Body of pancreas (tissue), 4 donors: Measurements from ENCODE around the gene HDGFL3. TPM values are rescaled to one million over a fixed set of nuclear protein-coding genes. Genes with fewer than 3 reads are reported as not detected.

Experiments
- ATAC-seq: fragments of 150-250 bp; one replicate; pipeline ENCODE4 v1.9.1; 2016
- DNase-seq, 4 donors: peaks; one replicate each; pipeline ENCODE4 v3.0.0-alpha.2; 2019
- H3K27ac ChIP-seq, 4 donors: fragments of 200-600 bp; sonication (generic); 1 replicate in 3 of 4; 2 replicates in 1 of 4; pipeline versions ENCODE4 v1.5.1 to v1.6.1; 2016 to 2019; ENCODE audit warnings: mild to moderate bottlenecking in 1 of 4, mixed read lengths in 1 of 4, moderate library complexity in 1 of 4
- H3K27me3 ChIP-seq, 2 donors: fragments of 200-600 bp; sonication (generic); one replicate each; pipeline ENCODE4 v1.6.0; 2016; ENCODE audit warnings: mild to moderate bottlenecking in 1 of 2
- H3K36me3 ChIP-seq, 2 donors: fragments of 200-600 bp; sonication (generic); replicated peaks in 1 of 2; 2 replicates each; pipeline ENCODE4 v1.5.1; 2016; ENCODE audit warnings: low read depth in 2 of 2; ENCODE audit not compliant: insufficient read depth in 1 of 2
- H3K4me1 ChIP-seq: fragments of 200-600 bp; sonication (generic); one replicate; pipeline ENCODE4 v1.6.0; 2016
- H3K4me3 ChIP-seq, 2 donors: fragments of 200-600 bp; sonication (generic); 1 replicate in 1 of 2; 2 replicates in 1 of 2; pipeline ENCODE4 v1.5.1; 2016 to 2019
- H3K9me3 ChIP-seq, 3 donors: fragments of 200-600 bp; sonication (generic); 1 replicate in 2 of 3; 2 replicates in 1 of 3; pipeline ENCODE4 v1.5.1; 2016
- POLR2A ChIP-seq, 3 donors: fragments of 450-650 bp; IDR thresholded peaks; one replicate each; pipeline ENCODE4 v1.6.1; 2016; ENCODE audit warnings: antibody characterized with exemption in 3 of 3, mild to moderate bottlenecking in 2 of 3
- WGBS, 2 donors: methylation state at CpG; one replicate each; pipeline ENCODE4 v1.1.5; 2017; 5-methylcytosine and 5-hydroxymethylcytosine counted together
- intact Hi-C: fragments of 100-400 bp; cut with DNase I; formaldehyde crosslinking; loops from one replicate; pipeline ENCODE4 v1.15.1; 2023
- total RNA-seq, 2 donors: library from RNA; depleted of rRNA; stranded (reverse); fragments of >200 nt; gene quantifications; one replicate each; pipeline ENCODE4 v1.1.0, GENCODE V29; 2016
- TF ChIP-seq, protein P1 (sequence below), 7 experiments: fragments of 450-650 bp in 4 of 7; fragments of 200-600 bp in 3 of 7; sonication (generic) in 3 of 7; IDR thresholded peaks; one replicate each; pipeline ENCODE4 v1.5.1; 2016 to 2019; ENCODE audit warnings: antibody characterized with exemption in 7 of 7

HDGFL3 gene
- total RNA-seq, 2 donors from 2014 or later = 10.4 to 22.7 TPM

DNA sequence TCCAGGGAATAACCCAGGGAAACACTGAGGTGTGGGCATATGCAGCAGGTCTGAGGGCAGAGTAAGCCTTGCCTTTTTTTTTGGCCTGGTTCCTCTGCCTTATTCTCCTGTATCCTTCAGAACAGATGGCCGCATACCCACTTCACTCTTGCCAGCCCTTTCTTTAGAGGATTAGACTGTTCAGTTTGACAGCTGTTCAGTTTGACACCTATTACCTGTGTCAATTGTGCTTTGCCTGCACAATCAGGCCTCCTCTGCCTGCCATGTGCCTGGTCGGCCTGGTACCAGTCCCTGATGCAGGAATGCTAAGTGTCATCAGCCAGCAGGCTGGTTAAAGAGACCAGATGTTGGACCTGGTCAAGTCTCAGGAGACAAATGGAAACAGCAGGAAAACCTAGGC lies 77.8 kb downstream of the HDGFL3 start:
- H3K27me3 ChIP-seq = no peaks in the 10 kb centered on the region
- WGBS, 2 donors = 69 to 72% methylated on average over 2 of the region's 2 CpGs
- no peak for ATAC-seq
- no peak for DNase-seq
- no peaks in the 10 kb centered on the region for H3K4me1 ChIP-seq
- no peaks in the 10 kb centered on the region for H3K9me3 ChIP-seq
- no peak overlapping the region for H3K4me3 ChIP-seq
- no peak overlapping the region for H3K27ac ChIP-seq
- TF ChIP-seq, protein P1, sequence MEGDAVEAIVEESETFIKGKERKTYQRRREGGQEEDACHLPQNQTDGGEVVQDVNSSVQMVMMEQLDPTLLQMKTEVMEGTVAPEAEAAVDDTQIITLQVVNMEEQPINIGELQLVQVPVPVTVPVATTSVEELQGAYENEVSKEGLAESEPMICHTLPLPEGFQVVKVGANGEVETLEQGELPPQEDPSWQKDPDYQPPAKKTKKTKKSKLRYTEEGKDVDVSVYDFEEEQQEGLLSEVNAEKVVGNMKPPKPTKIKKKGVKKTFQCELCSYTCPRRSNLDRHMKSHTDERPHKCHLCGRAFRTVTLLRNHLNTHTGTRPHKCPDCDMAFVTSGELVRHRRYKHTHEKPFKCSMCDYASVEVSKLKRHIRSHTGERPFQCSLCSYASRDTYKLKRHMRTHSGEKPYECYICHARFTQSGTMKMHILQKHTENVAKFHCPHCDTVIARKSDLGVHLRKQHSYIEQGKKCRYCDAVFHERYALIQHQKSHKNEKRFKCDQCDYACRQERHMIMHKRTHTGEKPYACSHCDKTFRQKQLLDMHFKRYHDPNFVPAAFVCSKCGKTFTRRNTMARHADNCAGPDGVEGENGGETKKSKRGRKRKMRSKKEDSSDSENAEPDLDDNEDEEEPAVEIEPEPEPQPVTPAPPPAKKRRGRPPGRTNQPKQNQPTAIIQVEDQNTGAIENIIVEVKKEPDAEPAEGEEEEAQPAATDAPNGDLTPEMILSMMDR (IDR thresholded peaks at IDR 0.05) = no peak
- TF ChIP-seq POLR2A (IDR thresholded peaks at IDR 0.05) = no peak
- intact Hi-C loops = no loop called here
- H3K36me3 ChIP-seq = no peaks in the 10 kb centered on the region

DNA sequence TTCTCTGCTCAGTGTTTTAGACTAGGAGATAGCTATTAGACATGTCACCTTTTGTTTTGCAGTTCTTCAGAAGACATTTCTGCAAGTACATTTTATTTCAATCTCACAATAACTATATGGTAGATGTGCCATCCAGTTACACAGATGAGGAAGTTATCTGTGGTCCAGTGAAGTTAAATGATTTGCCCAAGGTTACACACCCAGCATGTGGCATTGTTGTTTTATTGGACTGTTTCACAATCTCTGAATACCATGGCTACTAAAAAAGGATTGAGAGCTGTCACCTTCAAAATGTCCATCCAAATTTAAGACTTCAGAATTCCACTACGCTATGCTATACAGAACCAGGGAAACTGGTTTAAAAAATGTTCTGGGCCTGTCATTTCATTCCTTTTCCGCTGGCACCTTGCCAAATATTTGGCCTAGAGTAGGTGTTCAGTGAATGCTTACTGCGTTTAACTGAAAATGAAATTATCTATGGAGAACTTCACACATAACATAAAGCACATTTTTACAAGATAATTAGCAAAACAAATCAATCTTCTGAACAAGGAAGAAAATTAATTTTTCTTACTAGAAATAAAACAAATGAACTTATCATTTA lies 80.0 kb downstream of the HDGFL3 start:
- Histone ChIP-seq H3K36me3 (no peaks in the 10 kb centered on the region), H3K4me1 (no peaks in the 10 kb centered on the region), H3K4me3 (no peak overlapping the region), H3K27me3 (no peaks in the 10 kb centered on the region), H3K27ac (no peak overlapping the region), H3K9me3 (no peaks in the 10 kb centered on the region)
- intact Hi-C loops = no loop called here
- 46 to 59% methylated on average over 3 of the region's 3 CpGs for WGBS, 2 donors
- DNase-seq = no peak
- TF ChIP-seq POLR2A (IDR thresholded peaks at IDR 0.05) = no peak
- TF ChIP-seq, protein P1 (IDR thresholded peaks at IDR 0.05) = no peak
- no peak for ATAC-seq

- TF ChIP-seq, protein P1 (IDR thresholded peaks at IDR 0.05) = no peak
- TF ChIP-seq POLR2A (IDR thresholded peaks at IDR 0.05) = no peak
- intact Hi-C loops = no loop called here
- no peaks in the 10 kb centered on the region for H3K27me3 ChIP-seq
- no peaks in the 10 kb centered on the region for H3K36me3 ChIP-seq
- WGBS, 2 donors = 86 to 96% methylated on average over 1 of the region's 1 CpG
- ATAC-seq (no peak), DNase-seq (no peak)
- H3K9me3 ChIP-seq = no peaks in the 10 kb centered on the region
- no peak overlapping the region for H3K27ac ChIP-seq
- no peak overlapping the region for H3K4me3 ChIP-seq
- no peaks in the 10 kb centered on the region for H3K4me1 ChIP-seq
Observed at GRCh38 chr15:83123529-83123928, 84.1 kb downstream of the HDGFL3 start.

DNA sequence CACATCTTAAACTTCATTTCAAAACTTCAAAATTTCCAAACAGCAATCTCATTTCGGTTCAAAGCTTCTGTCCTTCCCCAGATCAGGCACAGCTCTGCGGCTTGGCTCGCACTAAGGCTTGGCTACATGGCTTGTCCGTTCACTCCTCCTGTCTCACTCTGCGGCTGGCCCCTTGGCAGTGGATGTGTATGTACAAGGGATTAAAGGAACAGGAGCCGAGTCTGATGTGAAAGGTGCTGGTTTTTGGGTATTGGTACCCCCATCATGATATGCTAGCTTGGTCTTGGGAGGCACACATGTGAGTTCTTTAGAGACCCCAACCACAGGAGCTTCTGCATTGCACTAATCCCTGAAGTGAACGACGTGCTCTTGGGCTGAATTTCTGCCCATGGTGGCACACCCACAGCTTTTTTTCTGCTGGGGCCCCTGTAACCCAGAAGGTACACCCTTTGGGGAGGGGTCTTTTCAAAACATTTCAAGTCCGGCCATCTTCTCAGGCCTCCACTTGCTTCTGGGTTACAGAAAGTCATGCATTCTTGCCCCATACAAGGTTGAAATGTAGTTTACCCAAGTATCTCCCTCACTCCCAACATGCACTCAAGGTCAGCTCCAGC lies 87.5 kb downstream of the HDGFL3 start:
- TF ChIP-seq, protein P1 (IDR thresholded peaks at IDR 0.05) = no peak
- TF ChIP-seq POLR2A (IDR thresholded peaks at IDR 0.05) = no peak
- H3K4me3 ChIP-seq = no peak overlapping the region
- no peak for ATAC-seq
- no peaks in the 10 kb centered on the region for H3K27me3 ChIP-seq
- H3K27ac ChIP-seq = no peak overlapping the region
- H3K9me3 ChIP-seq = no peaks in the 10 kb centered on the region
- 71 to 75% methylated on average over 9 of the region's 9 CpGs for WGBS, 2 donors
- no peaks in the 10 kb centered on the region for H3K36me3 ChIP-seq
- no peaks in the 10 kb centered on the region for H3K4me1 ChIP-seq
- DNase-seq = no peak
- intact Hi-C loops = no loop called here

DNA sequence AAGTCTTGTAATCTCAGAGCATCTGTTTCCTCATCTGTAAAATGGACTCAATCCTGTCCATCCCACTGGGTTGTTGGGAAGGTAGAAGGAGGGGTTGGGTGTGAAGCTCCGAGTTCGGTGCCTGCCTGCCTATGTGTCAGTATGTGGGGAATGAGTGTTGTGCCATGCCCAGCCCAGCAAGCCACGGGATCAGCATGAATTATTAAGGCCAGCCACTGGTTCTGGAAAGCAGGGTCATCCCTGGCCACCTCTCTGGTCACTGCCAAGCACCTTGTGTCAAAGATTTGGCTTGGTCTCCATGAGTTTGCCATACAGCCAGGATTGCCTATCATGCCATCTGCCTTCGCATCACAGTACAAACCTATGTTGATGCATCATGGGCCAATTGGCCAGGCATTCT lies 88.7 kb downstream of the HDGFL3 start:
- no peak overlapping the region for H3K4me3 ChIP-seq
- H3K4me1 ChIP-seq = no peaks in the 10 kb centered on the region
- DNase-seq = no peak
- intact Hi-C loops = no loop called here
- no peak for ATAC-seq
- no peak overlapping the region for H3K27ac ChIP-seq
- H3K27me3 ChIP-seq = no peaks in the 10 kb centered on the region
- no peaks in the 10 kb centered on the region for H3K36me3 ChIP-seq
- TF ChIP-seq, protein P1 (IDR thresholded peaks at IDR 0.05) = no peak
- TF ChIP-seq POLR2A (IDR thresholded peaks at IDR 0.05) = no peak
- H3K9me3 ChIP-seq = no peaks in the 10 kb centered on the region
- 69 to 78% methylated on average over 3 to 4 of the region's 4 CpGs for WGBS, 2 donors
